Spinal cord (tissue), 10 donors: ENCODE data around the gene PRKCA. TPM values are rescaled to one million over a fixed set of nuclear protein-coding genes. Genes with fewer than 3 reads are reported as not detected.
"Not testable (repeated sequence)": the region's sequence is repeated elsewhere in the genome, so short reads cannot be mapped to it uniquely, and the experiment has no call there.

Experiments
- DNase-seq, 6 donors: peaks; one replicate each; pipeline versions ENCODE4 v3.0.0 to v3.0.0-alpha.2; 2013 to 2015; ENCODE audit warnings: low spot score in 6 of 6, low read depth in 4 of 6
- H3K27ac ChIP-seq: one replicate; pipeline ENCODE4 v1.5.1; 2013; ENCODE audit warnings: low read depth, low read length, control low read depth
- H3K27me3 ChIP-seq: one replicate; pipeline ENCODE4 v1.6.1; 2013; ENCODE audit warnings: low read length; ENCODE audit not compliant: control insufficient read depth, insufficient read depth
- H3K36me3 ChIP-seq: one replicate; pipeline ENCODE4 v1.6.1; 2013; ENCODE audit warnings: low read length; ENCODE audit not compliant: control insufficient read depth, insufficient read depth
- H3K4me1 ChIP-seq: one replicate; pipeline ENCODE4 v1.6.1; 2013; ENCODE audit warnings: low read length; ENCODE audit not compliant: control insufficient read depth, insufficient read depth
- H3K4me3 ChIP-seq: one replicate; pipeline ENCODE4 v1.5.1; 2013; ENCODE audit warnings: low read depth, low read length, control low read depth
- H3K9me3 ChIP-seq: one replicate; pipeline ENCODE4 v1.6.1; 2013; ENCODE audit warnings: low read length; ENCODE audit not compliant: control insufficient read depth, insufficient read depth
- WGBS: methylation state at CpG from one replicate; pipeline ENCODE4 v1.1.5; 2013; ENCODE audit warnings: missing lambda C conversion rate; ENCODE audit not compliant: insufficient coverage; 5-methylcytosine and 5-hydroxymethylcytosine counted together
- polyA plus RNA-seq, 2 donors: library from polyadenylated mRNA; unstranded; fragments of 120-200 nt; gene quantifications; one replicate each; pipeline ENCODE4 v1.2.1, GENCODE V29; 2013; ENCODE audit not compliant: insufficient read length in 2 of 2
- total RNA-seq, 2 donors: library from RNA; depleted of rRNA in 1 of 2; stranded (reverse); fragments of 120-200 nt in 1 of 2; fragments of >200 nt in 1 of 2; gene quantifications; one replicate each; pipeline versions ENCODE4 v1.2.3 to v1.2.4, GENCODE V29; 2013 to 2014
- donor health status: healthy.

Gene PRKCA
- total and polyA plus RNA-seq, 4 donors: 42.4 to 51.3 (median 48.2) TPM

GRCh38 chr17:66469088-66469442, 166.7 kb downstream of the PRKCA start:
- 23% methylated on average over 2 of the region's 3 CpGs for WGBS

DNA sequence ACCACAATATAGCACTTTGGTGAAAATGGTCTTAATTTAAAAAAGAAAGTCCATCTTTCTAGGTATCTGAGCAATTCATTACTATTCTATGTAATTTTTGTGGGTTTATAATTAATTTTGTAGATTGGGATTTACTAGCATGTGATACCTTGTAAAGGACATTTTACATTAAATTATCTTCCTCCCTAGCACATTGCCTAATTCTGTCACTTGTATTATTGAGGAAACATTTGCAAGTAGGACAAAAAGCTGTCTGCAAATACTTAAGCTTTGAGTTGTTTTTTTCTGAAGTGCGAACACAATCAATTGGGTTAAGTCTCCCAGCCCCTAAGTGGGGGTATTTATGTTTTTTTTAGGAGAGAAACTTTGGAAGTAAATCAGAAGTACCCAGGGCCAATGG, 167.0 kb downstream of the PRKCA start:
- WGBS: 100% methylated on average over 1 of the region's 1 CpG
- Histone ChIP-seq H3K27me3 (no peaks in the 10 kb centered on the region), H3K4me3 (no peak overlapping the region), H3K9me3 (no peaks in the 10 kb centered on the region), H3K36me3 (no peaks in the 10 kb centered on the region), H3K27ac (no peak overlapping the region), H3K4me1 (peaks cover 7% of the 10 kb centered on the region)
- no peak for DNase-seq

More at GRCh38 chr17:66469088-66469442, 166.7 kb downstream of the PRKCA start:
- Histone ChIP-seq H3K4me3 (no peak overlapping the region), H3K9me3 (no peaks in the 10 kb centered on the region), H3K27me3 (no peaks in the 10 kb centered on the region), H3K36me3 (no peaks in the 10 kb centered on the region), H3K4me1 (peaks cover 7% of the 10 kb centered on the region), H3K27ac (no peak overlapping the region)
- no peak for DNase-seq

- Histone ChIP-seq H3K27ac (no peak overlapping the region), H3K36me3 (no peaks in the 10 kb centered on the region), H3K4me1 (peaks cover 7% of the 10 kb centered on the region), H3K9me3 (no peaks in the 10 kb centered on the region), H3K27me3 (no peaks in the 10 kb centered on the region), H3K4me3 (no peak overlapping the region)
- DNase-seq: no peak
- WGBS: no CpG with 5 or more reads among the region's 4 CpGs
Measured at GRCh38 chr17:66469890-66470289, 167.5 kb downstream of the PRKCA start.

- Histone ChIP-seq H3K9me3 (no peaks in the 10 kb centered on the region), H3K4me3 (no peak overlapping the region), H3K4me1 (peaks cover 4% of the 10 kb centered on the region), H3K27ac (no peak overlapping the region), H3K27me3 (no peaks in the 10 kb centered on the region), H3K36me3 (no peaks in the 10 kb centered on the region)
- 100% methylated on average over 2 of the region's 4 CpGs for whole genome bisulfite sequencing
- no peak for DNase-seq
Measured at GRCh38 chr17:66472123-66472522, 169.7 kb downstream of the PRKCA start.

DNA sequence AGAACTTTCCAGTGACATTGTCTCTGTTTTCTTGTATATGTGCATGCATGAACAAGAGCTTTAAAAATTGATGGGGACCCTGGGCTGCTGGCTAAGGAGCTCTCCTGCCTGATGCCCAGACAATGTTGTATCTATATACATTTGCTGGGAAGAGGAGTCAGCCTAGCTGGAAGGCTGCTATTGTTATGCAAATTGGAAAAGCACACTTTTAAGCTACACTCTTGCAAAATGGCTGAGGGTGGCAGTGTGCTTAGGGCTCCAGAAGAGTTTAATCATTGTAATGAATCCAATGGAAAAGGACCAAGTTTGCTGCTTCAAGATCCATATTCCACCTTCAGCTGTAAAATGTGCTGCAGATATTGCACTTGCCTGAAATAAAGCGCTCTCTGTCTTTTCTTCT, 171.8 kb downstream of the PRKCA start:
- Histone ChIP-seq H3K27ac (no peak overlapping the region), H3K4me1 (no peaks in the 10 kb centered on the region), H3K9me3 (no peaks in the 10 kb centered on the region), H3K27me3 (no peaks in the 10 kb centered on the region), H3K4me3 (no peak overlapping the region), H3K36me3 (no peaks in the 10 kb centered on the region)
- peak in 1 of 6 donors; percentile 60 for DNase-seq
- no CpG with 5 or more reads among the region's 1 CpG for WGBS

DNA sequence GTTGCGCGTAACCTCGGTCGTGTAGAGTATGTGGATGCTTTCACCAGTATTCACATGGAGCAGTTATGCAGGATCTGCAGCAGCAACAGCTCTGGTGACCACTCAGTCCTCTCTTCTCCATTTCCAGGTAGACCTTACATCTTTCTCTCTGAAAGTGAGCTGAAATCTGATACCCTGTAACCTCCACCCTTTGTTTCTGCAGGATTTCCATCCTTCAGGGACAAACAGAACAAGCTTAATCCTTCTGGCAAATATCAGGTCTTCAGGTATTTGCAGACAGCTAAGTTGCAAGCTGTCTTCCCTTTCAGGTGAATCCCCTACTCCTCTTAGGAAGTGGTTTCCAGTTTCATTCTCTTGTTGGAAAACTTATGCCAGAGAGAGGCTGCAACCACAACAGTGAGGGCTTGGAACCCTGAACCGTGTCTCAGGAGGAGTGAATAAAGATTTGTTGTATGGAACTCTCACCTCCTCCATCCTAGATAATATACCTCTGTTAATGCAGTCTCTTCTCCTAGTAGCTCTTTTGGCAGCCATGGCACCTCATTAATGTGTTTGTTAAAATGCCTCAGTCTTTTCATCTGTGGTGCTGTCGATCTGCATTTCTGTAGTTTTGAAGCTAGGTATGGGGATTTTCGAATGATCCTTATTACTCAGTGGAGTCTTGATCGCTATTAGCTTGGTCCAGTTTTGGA, 172.5 kb downstream of the PRKCA start:
- 94% methylated on average over 2 of the region's 8 CpGs for WGBS

DNA sequence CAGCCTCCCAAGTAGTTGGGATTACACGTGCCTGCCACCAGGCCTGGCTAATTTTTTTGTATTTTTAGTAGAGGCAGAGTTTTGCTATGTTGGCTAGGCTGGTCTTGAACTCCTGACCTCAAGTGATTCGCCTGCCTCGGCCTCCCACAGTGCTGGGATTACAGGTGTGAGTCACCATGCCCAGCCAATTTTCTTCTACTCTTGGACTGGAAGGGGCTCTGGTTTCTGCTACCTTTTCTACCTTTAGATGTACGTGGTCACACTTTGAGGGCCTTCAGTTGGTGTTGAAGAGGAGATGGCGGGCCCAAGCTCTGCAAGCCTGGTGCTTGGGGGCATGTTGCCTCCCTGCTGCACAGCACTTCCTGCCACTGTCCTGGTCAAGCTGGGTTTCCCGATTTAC, 173.6 kb downstream of the PRKCA start:
- H3K4me1 ChIP-seq: no peaks in the 10 kb centered on the region

More for the DNA sequence above, 172.5 kb downstream of the PRKCA start:
- no peaks in the 10 kb centered on the region for H3K9me3 ChIP-seq
- no peak overlapping the region for H3K27ac ChIP-seq
- H3K36me3 ChIP-seq: no peaks in the 10 kb centered on the region
- no peaks in the 10 kb centered on the region for H3K27me3 ChIP-seq
- H3K4me1 ChIP-seq: no peaks in the 10 kb centered on the region
- no peak for DNase-seq
- no peak overlapping the region for H3K4me3 ChIP-seq

GRCh38 chr17:66477615-66478283, 175.3 kb downstream of the PRKCA start:
- Histone ChIP-seq H3K4me1 (no peaks in the 10 kb centered on the region), H3K36me3 (no peaks in the 10 kb centered on the region), H3K9me3 (no peaks in the 10 kb centered on the region), H3K4me3 (no peak overlapping the region), H3K27ac (no peak overlapping the region), H3K27me3 (no peaks in the 10 kb centered on the region)
- DNase-seq: no peak
- WGBS: 96% methylated on average over 3 of the region's 11 CpGs

More for the DNA sequence above, 173.6 kb downstream of the PRKCA start:
- 89% methylated on average over 6 of the region's 6 CpGs for WGBS
- Histone ChIP-seq H3K4me3 (no peak overlapping the region), H3K9me3 (no peaks in the 10 kb centered on the region), H3K27ac (no peak overlapping the region), H3K36me3 (no peaks in the 10 kb centered on the region), H3K27me3 (no peaks in the 10 kb centered on the region)
- DNase-seq: no peak

DNA sequence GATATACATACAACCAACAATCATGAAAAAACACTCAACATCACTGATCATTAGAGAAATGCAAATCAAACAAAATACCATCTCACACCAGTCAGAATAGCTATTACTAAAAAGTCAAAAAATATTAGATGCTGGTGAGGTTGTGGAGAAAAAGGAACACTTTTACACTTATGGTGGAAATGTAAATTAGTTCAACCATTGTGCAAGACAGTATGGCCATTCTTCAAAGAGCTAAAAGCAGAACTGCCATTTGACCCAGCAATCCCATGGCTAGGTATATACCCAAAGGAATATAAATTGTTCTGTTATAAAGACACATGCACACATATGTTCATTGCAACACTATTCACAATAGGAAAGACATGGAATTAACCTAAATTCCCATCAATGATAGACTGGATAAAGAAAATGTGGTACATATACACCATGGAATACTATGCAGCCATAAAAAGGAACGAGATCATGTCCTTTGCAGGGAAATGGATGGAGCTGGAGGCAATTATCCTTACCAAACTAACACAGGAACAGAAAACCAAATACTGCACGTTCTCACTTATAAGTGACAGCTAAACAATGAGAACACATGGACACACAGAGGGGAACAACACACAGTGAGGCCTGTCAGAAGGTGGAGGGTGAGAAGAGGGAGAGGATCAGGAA, 176.9 kb downstream of the PRKCA start:
- H3K9me3 ChIP-seq, H3K4me1 ChIP-seq, DNase-seq, H3K36me3 ChIP-seq, H3K27me3 ChIP-seq, H3K27ac ChIP-seq, H3K4me3 ChIP-seq: not testable (repeated sequence)
- WGBS: no CpG with 5 or more reads among the region's 2 CpGs
